Hepatocyte (in vitro differentiated cells): Measurements from ENCODE around the gene ARL15.

ENCODE experiments used
- CTCF ChIP-seq: fragments of 200-600 bp; sonication (generic); IDR thresholded peaks from 2 replicates; pipeline ENCODE4 v1.5.1; 2016; ENCODE audit warnings: antibody characterized with exemption, mild to moderate bottlenecking; ENCODE audit not compliant: poor library complexity
- EZH2 ChIP-seq: fragments of 200-600 bp; sonication (generic); IDR thresholded peaks from 2 replicates; pipeline ENCODE4 v1.6.1; 2016; ENCODE audit warnings: antibody characterized with exemption, mild to moderate bottlenecking, borderline replicate concordance
- EZH2phosphoT487 ChIP-seq: fragments of 200-600 bp; sonication (generic); IDR thresholded peaks from one replicate; pipeline ENCODE4 v1.6.1; 2018; ENCODE audit warnings: antibody characterized with exemption, mild to moderate bottlenecking, low read depth, moderate library complexity; ENCODE audit not compliant: unreplicated experiment, severe bottlenecking

GRCh38 chr5:54278979-54279717, 31.2 kb downstream of the ARL15 start:
- TF ChIP-seq EZH2phosphoT487 (no peak), CTCF (no peak), EZH2 (no peak)
